HT1080 (cell line): ENCODE results near the gene WDR44. TPM values are rescaled to one million over a fixed set of nuclear protein-coding genes. Genes with fewer than 3 reads are reported as not detected.
"Not testable (repeated sequence)": the region's sequence is repeated elsewhere in the genome, so short reads cannot be mapped to it uniquely, and the experiment has no call there.

Experiments
- DNase-seq: peaks from one replicate; pipeline ENCODE4 v3.0.0-alpha.2; 2015; ENCODE audit warnings: low read depth
- polyA plus RNA-seq, 2 experiments: library from polyadenylated mRNA; depleted of rRNA; stranded (reverse); fragments of >200 nt; gene quantifications; 2 replicates each; pipeline ENCODE4 v1.2.3, GENCODE V29; 2015
- total RNA-seq: library from RNA; depleted of rRNA; stranded (reverse); fragments of >200 nt; shearing (Covaris generic); gene quantifications from 2 replicates; pipeline ENCODE4 v1.2.3, GENCODE V29; 2014; rRNA removed

The WDR44 gene
- total RNA-seq: 6.6 and 7.7 TPM in 2 replicates
- polyA plus RNA-seq (2015; cell fraction: cytosol; rRNA removed): 5.6 and 6.9 TPM in 2 replicates
- polyA plus RNA-seq (2015; cell fraction: nucleus; rRNA removed): 18.2 and 18.7 TPM in 2 replicates

GRCh38 chrX:118345464-118346257 lies at the start of gene WDR44:
Gene WDR44 (plus strand): TSS chrX:118346106. CDS start chrX:118346504, 398 bp downstream.
- peak; percentile 92 for DNase-seq

GRCh38 chrX:118305827-118306226 lies 40.1 kb upstream of the WDR44 start:
- DNase-seq: not testable (repeated sequence)

GRCh38 chrX:118315529-118315928 lies 30.4 kb upstream of the WDR44 start:
- no peak for DNase-seq

GRCh38 chrX:118324588-118324987 lies 21.3 kb upstream of the WDR44 start:
- no peak for DNase-seq

GRCh38 chrX:118325453-118325852 lies 20.5 kb upstream of the WDR44 start:
- DNase-seq: no peak

GRCh38 chrX:118329175-118329574 lies 16.7 kb upstream of the WDR44 start:
- DNase-seq: no peak

- DNase-seq: no peak
Observed at GRCh38 chrX:118337687-118338086, 8.2 kb upstream of the WDR44 start.

GRCh38 chrX:118338930-118339329 lies 7.0 kb upstream of the WDR44 start:
- DNase-seq: no peak

- DNase-seq: no peak
Observed at GRCh38 chrX:118345045-118345463, 852 bp upstream of the WDR44 start.

- DNase-seq: no peak
Observed at GRCh38 chrX:118346258-118347094, 570 bp downstream of the WDR44 start.

GRCh38 chrX:118347131-118347530 lies 1.2 kb downstream of the WDR44 start:
- peak; percentile 41 for DNase-seq

- no peak for DNase-seq
Observed at GRCh38 chrX:118347736-118348135, 1.8 kb downstream of the WDR44 start.

- DNase-seq: no peak
Observed at GRCh38 chrX:118348186-118348810, 2.4 kb downstream of the WDR44 start.

GRCh38 chrX:118349188-118349587 lies 3.3 kb downstream of the WDR44 start:
- no peak for DNase-seq

- DNase-seq: peak; percentile 39
Observed at GRCh38 chrX:118350221-118350620, 4.3 kb downstream of the WDR44 start.

GRCh38 chrX:118350706-118351105 lies 4.8 kb downstream of the WDR44 start:
- DNase-seq: no peak

- no peak for DNase-seq
Observed at GRCh38 chrX:118352566-118352965, 6.7 kb downstream of the WDR44 start.

GRCh38 chrX:118353081-118353850 lies 7.4 kb downstream of the WDR44 start:
- DNase-seq: no peak

GRCh38 chrX:118355225-118355920 lies 9.5 kb downstream of the WDR44 start:
- DNase-seq: no peak

- DNase-seq: no peak
Observed at GRCh38 chrX:118356154-118356701, 10.3 kb downstream of the WDR44 start.
